DMS114 treated with DMSO at 0.1 percent for 48 hours (cell line): Measurements from ENCODE around the gene KIF19.
"Not testable (repeated sequence)": the region's sequence is repeated elsewhere in the genome, so short reads cannot be mapped to it uniquely, and the experiment has no call there.

Experiments used
- DNase-seq: peaks from one replicate; lab custom pipeline; 2025; ENCODE audit not compliant: unreplicated experiment; lab: John Stamatoyannopoulos, UW

Gene KIF19

GRCh38 chr17:74325743-74326379 is at the start of gene KIF19:
Gene KIF19, plus strand, starts transcription at chr17:74326226. Its CDS starts 124 bp downstream, at chr17:74326350.
- DNase-seq, result no peak

GRCh38 chr17:74276541-74277009 is 49.5 kb upstream of the KIF19 start:
- DNase-seq, result no peak

- no peak for DNase-seq
Measured at GRCh38 chr17:74277935-74278334, 48.1 kb upstream of the KIF19 start.

GRCh38 chr17:74279617-74280016 is 46.4 kb upstream of the KIF19 start:
- not testable (repeated sequence) for DNase-seq

- no peak for DNase-seq
Measured at GRCh38 chr17:74280093-74280513, 45.9 kb upstream of the KIF19 start.

- no peak for DNase-seq
Measured at GRCh38 chr17:74281799-74282198, 44.2 kb upstream of the KIF19 start.

GRCh38 chr17:74282274-74282586 is 43.8 kb upstream of the KIF19 start:
- DNase-seq, result not testable (repeated sequence)

GRCh38 chr17:74282587-74283370 is 43.2 kb upstream of the KIF19 start:
- no peak for DNase-seq

GRCh38 chr17:74283371-74283673 is 42.7 kb upstream of the KIF19 start:
- no peak for DNase-seq

GRCh38 chr17:74287031-74287602 is 38.9 kb upstream of the KIF19 start:
- DNase-seq, result no peak

GRCh38 chr17:74288785-74289184 is 37.2 kb upstream of the KIF19 start:
- DNase-seq, result no peak

GRCh38 chr17:74289688-74290087 is 36.3 kb upstream of the KIF19 start:
- no peak for DNase-seq

GRCh38 chr17:74290340-74290739 is 35.7 kb upstream of the KIF19 start:
- DNase-seq, result no peak

- no peak for DNase-seq
Measured at GRCh38 chr17:74292495-74292894, 33.5 kb upstream of the KIF19 start.

- no peak for DNase-seq
Measured at GRCh38 chr17:74295625-74296547, 30.1 kb upstream of the KIF19 start.

- DNase-seq, result peak; percentile 35
Measured at GRCh38 chr17:74296548-74296936, 29.5 kb upstream of the KIF19 start.

GRCh38 chr17:74297941-74298340 is 28.1 kb upstream of the KIF19 start:
- DNase-seq, result no peak

- DNase-seq, result no peak
Measured at GRCh38 chr17:74298778-74299177, 27.2 kb upstream of the KIF19 start.

GRCh38 chr17:74299226-74300009 is 26.6 kb upstream of the KIF19 start:
- no peak for DNase-seq

GRCh38 chr17:74303305-74303704 is 22.7 kb upstream of the KIF19 start:
- no peak for DNase-seq

GRCh38 chr17:74304184-74304583 is 21.8 kb upstream of the KIF19 start:
- no peak for DNase-seq
